Amniotic stem cell (primary cell): ENCODE data around the gene ZNF668.

ENCODE experiments used
- DNase-seq: peaks from one replicate; lab custom pipeline; 2025; lab: John Stamatoyannopoulos, UW

ZNF668 gene

DNA sequence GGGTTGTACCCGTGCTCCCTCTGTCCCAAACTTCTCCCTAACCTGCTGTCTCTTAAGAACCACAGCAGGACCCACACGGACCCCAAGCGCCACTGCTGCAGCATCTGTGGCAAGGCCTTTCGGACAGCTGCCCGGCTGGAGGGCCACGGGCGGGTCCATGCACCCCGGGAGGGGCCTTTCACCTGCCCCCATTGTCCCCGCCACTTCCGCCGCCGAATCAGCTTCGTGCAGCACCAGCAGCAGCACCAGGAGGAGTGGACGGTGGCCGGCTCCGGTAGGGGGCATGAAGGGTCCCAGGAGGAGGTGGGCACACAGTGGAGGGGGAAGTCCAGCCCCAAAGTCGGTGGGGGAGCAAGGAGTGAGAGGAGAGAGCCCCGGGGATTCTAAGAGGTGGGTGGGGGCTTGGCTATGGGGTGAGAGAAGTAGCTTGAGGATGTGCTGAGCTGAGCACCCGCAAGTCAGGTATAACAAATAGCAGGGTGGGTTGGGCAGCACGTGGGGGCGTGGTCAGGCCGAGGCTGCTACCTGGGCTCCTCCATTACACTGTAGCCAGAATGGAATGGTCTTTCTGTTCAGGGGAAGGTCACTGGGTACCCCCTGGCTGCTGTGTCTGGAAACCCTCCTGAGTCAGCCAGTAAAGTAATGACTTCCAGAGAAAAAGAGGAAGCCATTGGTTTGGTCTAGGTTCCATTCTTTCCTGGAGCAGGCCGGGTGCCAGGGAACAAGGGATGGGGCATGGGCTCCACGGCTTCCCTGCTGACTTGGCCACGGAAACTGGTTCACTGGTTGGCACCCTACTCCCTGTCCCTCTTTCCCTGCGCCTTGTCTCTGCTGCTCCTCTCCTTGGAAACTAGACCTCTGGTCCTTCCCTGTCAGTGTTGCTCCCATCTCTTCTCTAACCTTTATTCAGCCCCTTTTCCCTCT, 7.7 kb upstream of the ZNF668 start:
- no peak for DNase-seq

DNA sequence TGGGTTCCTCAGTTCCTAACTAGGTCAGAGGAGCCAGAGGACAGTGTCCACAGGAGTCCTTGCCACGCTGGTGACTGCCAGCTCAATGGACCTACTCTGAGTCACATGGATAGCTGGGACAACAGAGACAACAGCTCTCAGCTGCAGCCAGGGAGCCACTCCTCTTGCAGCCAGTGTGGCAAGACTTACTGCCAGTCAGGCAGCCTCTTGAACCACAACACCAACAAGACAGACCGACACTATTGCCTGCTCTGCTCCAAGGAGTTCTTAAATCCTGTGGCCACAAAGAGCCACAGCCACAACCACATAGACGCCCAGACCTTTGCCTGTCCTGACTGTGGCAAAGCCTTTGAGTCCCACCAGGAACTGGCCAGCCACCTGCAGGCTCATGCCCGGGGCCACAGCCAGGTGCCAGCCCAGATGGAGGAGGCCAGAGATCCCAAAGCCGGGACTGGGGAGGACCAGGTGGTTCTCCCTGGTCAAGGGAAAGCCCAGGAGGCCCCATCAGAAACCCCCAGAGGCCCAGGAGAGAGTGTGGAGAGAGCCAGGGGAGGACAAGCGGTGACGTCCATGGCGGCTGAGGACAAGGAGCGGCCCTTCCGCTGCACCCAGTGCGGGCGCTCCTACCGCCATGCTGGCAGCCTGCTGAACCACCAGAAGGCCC, 6.8 kb upstream of the ZNF668 start:
- no peak for DNase-seq

DNA sequence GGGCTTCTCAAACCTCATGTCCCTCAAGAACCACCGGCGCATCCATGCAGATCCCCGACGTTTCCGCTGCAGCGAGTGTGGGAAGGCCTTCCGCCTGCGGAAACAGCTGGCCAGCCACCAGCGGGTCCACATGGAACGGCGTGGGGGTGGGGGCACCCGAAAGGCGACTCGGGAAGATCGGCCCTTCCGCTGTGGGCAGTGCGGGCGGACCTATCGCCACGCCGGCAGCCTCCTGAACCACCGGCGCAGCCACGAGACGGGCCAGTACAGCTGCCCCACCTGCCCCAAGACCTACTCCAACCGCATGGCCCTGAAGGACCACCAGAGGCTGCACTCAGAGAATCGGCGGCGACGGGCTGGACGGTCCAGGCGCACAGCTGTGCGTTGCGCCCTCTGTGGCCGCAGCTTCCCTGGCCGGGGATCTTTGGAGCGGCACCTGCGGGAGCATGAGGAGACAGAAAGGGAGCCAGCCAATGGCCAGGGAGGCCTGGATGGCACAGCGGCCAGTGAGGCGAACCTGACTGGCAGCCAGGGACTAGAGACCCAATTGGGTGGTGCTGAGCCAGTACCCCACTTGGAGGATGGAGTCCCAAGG, 6.1 kb upstream of the ZNF668 start:
- no peak for DNase-seq

DNA sequence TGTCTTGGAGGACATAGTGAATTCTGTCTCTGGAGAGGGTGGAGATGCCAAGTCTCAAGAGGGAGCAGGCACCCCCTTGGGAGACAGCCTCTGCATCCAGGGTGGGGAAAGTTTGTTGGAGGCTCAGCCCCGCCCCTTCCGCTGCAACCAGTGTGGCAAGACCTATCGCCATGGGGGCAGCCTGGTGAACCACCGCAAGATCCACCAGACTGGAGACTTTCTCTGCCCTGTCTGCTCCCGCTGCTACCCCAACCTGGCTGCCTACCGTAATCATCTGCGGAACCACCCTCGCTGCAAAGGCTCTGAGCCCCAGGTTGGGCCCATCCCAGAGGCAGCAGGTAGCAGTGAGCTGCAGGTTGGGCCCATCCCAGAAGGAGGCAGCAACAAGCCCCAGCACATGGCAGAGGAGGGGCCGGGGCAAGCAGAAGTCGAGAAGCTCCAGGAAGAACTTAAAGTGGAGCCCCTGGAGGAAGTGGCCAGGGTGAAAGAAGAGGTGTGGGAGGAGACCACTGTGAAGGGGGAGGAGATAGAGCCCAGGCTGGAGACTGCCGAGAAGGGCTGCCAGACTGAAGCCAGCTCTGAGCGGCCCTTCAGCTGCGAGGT, 5.4 kb upstream of the ZNF668 start:
- DNase-seq = no peak

DNA sequence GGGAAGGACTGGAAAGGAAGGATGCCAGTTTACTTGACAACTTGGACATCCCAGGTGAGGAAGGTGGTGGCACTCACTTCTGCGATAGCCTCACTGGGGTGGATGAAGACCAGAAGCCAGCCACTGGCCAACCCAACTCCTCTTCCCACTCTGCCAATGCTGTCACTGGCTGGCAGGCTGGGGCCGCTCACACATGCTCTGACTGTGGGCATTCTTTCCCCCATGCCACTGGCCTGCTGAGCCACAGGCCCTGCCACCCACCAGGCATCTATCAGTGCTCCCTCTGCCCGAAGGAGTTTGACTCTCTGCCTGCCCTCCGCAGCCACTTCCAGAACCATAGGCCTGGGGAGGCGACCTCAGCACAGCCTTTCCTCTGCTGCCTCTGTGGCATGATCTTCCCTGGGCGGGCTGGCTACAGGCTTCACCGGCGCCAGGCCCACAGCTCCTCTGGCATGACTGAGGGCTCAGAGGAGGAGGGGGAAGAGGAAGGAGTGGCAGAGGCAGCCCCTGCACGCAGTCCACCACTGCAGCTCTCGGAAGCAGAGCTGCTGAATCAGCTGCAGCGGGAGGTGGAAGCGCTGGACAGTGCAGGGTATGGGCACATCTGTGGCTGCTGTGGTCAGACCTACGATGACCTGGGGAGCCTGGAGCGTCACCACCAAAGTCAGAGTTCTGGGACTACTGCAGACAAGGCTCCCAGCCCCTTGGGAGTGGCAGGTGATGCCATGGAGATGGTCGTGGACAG, 4.7 kb upstream of the ZNF668 start:
- no peak for DNase-seq

DNA sequence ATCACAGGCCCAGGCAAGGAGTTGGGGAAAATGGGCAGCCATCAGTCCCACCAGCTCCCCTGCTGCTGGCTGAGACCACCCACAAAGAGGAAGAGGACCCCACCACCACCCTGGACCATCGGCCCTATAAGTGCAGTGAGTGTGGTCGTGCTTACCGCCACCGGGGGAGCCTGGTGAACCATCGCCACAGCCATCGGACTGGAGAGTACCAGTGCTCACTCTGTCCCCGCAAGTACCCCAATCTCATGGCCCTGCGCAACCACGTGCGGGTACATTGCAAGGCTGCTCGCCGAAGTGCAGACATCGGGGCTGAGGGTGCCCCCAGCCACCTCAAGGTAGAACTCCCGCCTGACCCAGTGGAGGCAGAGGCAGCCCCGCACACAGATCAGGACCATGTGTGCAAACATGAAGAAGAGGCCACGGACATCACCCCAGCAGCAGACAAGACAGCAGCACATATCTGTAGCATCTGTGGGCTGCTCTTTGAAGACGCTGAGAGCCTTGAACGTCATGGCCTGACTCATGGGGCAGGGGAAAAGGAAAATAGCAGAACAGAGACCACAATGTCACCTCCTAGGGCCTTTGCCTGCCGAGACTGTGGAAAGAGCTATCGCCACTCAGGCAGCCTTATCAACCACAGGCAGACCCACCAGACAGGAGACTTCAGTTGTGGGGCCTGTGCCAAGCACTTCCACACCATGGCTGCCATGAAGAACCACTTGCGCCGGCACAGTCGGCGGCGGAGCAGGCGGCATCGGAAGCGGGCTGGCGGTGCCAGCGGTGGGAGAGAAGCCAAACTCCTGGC, 3.8 kb upstream of the ZNF668 start:
- no peak for DNase-seq

DNA sequence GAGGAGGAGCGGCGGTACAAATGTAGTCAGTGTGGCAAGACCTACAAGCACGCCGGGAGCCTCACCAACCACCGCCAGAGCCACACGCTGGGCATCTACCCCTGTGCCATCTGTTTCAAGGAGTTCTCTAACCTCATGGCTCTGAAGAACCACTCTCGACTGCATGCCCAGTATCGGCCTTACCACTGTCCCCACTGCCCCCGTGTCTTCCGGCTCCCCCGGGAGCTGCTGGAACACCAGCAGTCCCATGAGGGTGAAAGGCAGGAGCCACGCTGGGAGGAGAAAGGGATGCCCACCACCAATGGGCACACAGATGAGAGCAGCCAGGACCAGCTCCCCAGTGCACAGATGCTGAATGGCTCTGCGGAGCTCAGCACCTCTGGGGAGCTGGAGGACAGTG, 3.0 kb upstream of the ZNF668 start:
- DNase-seq = no peak

DNA sequence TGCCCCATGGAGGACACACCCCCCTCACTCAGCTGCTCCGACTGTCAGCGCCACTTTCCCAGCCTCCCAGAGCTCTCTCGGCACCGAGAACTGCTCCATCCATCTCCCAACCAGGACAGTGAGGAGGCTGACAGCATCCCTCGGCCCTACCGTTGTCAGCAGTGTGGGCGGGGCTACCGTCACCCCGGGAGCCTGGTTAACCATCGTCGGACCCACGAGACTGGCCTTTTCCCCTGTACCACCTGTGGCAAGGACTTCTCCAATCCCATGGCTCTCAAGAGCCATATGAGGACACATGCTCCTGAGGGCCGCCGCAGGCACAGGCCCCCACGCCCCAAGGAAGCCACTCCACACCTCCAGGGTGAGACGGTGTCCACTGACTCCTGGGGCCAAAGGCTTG, 2.3 kb upstream of the ZNF668 start:
- no peak for DNase-seq

DNA sequence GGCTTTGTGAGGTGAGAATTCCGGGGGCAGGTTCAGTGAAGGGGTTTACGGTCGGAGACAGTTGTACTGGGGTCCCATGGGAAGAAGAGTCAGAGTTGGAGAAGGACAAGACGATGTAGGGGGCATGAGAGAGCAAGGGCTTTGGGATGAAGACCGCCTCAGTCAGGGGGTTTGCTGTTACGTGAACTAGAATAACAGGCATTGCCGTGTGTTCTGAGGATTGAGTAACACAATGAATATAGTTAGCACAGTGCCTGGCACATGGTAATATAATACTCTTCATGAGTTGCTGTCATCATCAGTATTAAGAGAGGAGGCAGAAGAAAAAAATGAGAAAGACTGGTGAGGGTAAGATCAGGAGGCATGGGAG, 759 bp upstream of the ZNF668 start:
- no peak for DNase-seq

DNA sequence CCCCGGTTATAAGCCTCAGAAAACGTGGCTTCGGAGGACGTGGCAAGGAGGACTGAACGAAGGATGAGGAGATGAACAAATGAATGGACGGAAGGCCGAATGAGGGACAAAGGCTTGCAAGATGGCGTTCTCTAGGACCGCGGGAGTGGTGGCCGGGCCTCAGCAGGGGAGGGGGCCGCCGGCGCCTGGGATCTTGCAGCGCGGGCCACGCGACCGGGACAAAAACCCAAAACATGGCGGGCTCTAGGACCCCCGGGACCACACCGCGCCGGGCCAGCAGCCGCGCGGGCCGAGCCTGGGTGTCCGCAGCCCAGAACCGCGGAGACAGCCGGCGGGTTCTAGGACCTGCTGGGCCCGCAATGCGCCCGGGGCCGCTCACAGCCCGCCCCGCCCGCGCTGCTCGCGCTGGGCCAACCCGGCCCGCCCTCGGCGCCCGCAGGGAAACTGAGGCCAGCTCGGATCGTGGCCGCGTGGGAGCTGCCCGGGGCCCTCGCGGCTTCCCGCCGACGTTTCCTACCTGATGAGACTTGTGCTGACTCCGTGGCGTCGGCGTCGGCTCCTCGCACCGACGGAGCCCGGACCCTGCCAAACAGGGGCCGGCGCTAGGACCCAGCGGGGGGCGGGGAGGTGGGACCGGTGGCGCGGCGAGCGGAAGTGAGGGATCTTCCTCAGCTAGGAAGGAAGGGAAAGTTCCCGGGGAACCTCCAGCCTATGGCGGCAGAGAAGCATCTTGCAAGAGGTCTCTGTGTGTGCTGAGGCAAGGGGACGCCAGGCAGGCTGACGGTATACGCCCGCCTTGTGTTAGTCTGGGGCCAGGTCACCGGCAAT, 684 bp downstream of the ZNF668 start:
- peak; percentile 79 for DNase-seq

DNA sequence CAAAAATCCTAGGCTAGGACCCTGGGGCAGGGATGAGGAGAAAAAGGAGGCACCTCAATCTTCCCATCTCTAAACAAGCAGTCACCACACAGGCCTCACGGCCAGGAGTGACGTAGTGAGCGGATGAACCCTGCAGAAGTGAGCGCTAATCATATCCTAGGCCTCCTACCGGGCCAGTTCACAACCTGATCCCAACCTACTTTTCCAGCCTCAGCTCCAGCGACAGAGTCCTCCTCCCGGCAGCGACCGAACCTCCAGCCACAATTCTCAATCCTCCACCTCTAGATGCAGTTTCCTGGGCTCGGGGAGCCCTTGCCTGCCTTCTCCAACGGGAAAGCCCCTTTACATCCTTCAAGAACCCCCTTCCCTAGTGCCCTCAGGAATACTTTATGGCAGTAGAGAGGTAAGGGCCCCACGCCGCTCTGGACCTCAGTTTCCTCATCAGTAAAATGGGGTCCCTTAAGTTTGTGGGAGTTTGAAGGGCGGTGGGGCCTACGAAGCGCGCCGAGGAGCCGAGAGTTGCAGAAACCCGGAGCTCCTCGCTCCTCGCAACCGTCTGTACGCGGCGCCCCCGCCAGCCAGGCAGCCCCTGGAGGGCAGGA, 1.4 kb downstream of the ZNF668 start:
- no peak for DNase-seq

DNA sequence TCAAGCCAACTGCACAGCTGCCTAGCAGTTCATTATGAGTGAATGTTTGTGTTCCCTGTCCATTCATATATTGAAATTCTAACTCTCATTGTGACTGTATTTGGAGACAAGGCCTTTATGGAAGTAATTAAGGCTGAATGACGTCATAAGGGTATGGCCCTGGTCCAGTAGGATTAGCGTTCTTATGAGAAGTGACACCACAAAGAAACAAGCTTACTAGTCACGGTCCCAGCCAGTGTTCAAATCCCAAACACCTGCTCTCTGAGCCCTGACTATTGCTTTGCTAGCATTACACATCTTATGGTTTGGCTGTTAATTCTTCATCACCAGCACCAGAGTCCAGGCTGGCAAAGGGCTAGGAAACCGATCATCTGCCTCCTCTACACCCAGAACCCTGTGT, 2.2 kb downstream of the ZNF668 start:
- DNase-seq = no peak

DNA sequence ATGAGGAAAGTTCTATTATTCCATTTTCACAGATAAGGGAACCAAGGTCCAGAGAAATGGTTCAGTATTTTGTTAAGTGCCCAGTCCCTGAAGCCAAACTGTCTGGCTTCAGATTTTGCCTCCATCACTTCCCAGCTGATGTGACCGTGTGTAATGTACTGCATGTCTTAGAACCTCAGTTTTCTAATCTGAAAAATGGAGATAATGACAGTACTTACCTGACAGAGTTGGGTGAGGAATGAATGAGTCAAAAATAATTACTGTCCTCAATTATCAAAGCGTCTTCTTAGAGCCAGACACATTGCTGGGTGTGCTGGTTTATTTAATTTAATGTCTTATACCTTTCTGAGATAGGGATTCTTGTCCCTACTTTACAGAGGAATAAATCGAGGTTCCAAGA, 6.7 kb downstream of the ZNF668 start:
- DNase-seq = no peak

DNA sequence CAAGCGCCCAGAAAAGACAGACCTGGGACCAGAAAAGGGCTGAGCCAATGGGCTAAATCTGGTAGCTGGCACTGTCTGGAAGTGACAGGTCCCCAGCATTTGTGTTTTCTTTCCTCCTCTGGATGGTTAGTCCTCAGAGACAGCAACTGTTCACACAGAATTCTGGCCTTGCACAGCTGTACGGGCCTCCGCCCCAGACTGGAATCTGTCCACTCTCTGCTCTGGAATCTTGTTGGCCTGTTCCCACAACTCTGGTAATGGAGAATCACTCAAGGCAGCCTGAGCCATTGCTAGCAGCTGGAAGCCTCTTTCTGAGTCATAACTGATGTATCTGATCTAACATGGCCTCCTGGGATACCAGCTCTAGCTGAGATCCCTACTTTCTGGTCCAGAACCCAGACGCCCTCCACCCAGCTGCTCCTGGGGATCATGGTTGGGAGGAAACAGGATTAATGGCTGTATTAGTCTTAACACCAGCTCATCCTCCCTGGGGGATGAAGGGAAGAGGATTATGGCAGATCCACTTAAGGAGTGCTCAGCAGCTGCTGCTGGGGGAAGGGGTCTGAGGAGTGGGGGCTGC, 9.1 kb downstream of the ZNF668 start:
- DNase-seq = peak; percentile 64

DNA sequence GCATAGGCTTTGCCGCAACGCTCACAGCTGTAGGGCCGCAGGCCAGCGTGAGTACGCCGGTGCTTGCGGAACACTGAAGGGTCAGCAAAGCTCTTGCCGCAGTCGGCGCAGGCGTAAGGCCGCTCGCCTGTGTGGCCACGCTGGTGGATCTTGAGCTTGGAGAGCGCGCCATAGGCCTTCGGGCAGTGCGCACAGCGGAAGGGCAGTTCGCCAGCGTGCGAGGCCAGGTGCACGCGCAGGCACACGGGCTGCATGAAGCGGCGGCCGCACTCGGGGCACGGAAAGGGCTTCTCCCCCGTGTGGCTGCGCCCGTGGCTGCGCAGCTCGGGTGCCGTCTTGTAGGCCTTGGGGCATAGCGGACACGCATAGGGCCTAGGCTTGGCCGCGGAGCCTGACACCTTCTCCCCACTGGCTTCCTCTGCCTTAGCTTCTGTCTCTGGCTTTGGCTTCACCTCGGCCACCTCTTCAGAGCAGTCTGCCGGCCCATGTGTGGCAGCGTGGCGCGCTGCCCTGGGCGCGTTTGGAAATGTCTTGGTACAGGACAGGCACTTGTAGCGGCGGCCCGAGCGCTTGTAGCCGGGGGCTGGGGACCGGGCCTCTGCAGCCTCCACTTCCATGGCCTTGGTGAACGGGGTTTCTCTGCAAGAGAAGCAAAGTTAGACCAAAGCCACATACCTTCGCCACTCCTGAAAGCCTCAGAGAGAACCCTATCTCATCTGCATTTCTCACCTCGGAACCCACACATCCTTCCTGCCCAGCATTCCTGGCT, 10.0 kb downstream of the ZNF668 start:
- no peak for DNase-seq

DNA sequence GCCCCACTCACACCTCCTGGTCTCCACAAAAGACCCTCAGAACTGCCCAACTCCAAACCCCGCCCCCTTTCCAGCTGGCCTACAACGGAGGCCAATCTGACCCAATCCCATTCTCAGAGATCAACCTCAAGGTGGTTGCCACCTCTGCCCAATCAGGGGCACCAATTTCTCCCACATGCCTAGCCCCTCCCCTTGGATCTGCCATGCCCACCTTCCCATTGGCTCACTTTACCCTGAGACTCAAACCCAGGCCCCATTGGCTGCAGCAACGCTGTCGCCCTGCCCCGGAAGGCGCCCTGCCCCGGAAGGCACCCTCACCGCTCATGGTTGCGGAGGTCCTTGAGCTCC, 10.6 kb downstream of the ZNF668 start:
- DNase-seq = no peak

DNA sequence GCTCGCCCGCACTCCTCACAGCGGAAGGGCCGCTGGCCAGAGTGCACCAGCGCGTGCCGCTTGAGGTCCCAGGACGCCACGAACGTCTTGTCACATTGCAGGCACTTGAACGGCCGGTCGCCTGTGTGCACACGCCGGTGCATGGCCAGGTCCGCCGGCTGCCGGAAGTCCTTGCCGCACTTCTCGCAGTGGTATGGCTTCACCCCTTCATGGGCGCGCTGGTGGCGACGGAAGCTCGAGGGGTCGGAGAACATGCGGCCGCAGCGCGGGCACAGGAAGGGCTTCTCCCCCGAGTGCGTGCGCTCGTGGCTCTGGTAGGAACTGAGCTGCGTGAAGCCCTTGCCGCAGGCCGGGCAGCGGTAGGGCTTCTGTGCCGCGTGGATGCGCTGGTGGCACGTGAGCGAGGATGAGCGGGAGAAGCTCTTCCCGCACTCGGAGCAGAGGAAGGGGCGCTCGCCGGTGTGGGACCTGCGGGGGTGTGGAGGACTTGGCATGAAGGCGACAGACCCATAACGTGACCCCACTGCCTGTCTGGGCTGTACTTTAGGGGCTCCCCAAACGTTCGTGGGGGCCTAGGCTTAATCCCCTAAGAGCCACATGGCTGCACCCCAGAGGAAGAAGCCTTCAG, 12.1 kb downstream of the ZNF668 start:
- no peak for DNase-seq

DNA sequence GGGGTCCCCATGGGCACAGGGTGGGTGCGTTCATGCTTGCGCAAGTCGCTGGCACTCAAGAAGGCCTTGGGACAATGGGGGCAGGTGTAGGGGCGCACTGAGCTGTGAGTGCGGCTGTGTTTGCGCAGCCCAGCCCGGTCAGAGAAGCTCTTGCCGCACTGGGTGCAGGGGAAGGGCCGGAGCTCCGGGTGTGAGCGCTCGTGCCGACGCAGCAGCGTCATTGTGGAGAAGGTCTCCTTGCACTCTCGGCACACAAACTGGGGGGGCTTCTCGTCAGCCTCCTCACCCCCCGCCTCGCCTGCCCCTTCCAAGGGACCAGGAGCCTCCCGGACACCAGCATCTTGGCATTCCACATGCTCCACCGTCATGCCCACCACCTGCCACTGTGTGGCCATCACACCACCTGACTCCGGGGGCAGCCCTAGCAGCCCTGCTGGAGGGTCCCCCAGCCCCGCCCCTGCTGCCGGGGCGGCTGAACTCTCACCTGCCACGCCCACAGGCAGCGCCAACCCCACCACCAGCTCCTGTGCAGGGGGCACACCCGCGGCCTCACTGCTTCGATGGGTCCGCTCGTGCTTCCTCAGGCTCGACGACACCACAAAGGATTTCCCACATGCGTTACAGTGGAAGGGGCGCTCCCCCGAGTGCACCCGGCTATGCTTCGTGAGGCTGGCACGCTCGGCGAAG, 12.8 kb downstream of the ZNF668 start:
- no peak for DNase-seq
